HG03442 (cell line): ENCODE data around the gene NR3C2.

ENCODE experiments used
- ATAC-seq: cut with Tn5 transposase; IDR thresholded peaks from one replicate; pipeline ENCODE4 v1.9.1; 2021; ENCODE audit warnings: mild to moderate bottlenecking, moderate library complexity; ENCODE audit not compliant: unreplicated experiment

Gene NR3C2

DNA sequence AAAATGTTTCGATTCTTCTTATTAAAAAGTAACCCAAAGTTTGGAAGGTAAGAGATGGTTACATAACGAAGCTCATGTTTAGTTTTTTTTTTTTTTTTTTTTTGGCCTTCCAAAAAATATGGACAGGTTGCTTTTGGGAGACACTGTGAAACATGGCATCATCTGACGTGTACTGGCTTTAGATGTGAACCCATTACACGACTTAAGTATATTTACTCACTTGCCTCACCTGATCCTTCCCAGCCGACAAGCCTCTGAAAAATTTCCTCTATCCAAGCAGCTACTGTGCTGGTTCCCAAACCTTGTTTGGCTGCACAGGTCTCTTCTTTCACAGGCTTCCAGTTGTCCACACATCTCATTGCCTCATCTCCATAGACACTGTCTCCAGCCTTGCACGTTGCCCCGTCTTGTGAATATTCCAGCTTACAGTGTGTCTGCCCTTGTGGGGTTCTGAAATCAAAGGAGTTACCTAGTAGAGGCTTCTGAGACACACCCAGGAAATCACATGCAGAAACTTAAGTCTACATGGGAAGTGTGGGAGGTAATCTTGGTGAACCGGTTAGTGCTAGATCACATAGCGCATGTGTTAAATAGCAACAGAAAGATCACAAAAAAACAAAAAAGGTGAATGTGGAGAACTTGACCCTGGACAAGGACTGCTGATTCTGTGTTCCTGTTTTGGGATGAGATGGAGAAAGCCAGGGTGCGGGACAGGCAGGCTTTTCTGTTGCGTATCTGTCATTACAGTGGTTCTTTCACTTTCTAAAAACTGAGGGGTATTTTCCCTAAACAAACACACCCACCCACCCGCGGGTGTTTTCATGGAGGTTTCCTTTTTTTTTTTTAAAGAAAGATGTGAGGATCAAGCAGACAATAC is 381.7 kb downstream of the NR3C2 start:
- no peak for ATAC-seq

DNA sequence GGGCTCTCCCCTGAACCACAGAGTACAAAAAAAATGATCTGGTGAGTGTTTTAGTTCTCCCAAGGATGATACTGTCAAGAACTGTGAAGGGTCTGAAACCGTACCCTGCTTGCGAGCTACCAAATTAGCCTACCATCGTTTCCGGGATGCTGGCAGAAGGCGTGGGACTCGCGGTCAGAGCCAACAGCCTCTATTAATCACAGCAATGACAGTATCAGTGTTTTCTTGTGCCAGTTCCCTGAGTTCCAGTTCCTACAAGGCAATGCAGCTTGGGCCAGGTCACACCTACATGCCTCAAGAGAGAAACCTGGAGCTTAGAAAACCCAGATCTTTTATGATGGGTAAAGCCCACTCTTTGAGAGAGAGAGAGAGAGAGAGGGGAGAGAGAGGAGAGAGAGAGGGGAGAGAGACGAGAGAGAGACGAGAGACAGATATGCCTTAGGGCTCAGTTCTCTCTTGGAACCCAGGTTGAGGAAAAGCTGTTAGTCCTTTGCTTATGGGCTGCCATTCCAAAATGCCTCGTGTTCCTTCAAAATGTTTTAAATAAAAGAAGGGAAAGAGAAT is 382.5 kb downstream of the NR3C2 start:
- peak; percentile 15 for ATAC-seq

DNA sequence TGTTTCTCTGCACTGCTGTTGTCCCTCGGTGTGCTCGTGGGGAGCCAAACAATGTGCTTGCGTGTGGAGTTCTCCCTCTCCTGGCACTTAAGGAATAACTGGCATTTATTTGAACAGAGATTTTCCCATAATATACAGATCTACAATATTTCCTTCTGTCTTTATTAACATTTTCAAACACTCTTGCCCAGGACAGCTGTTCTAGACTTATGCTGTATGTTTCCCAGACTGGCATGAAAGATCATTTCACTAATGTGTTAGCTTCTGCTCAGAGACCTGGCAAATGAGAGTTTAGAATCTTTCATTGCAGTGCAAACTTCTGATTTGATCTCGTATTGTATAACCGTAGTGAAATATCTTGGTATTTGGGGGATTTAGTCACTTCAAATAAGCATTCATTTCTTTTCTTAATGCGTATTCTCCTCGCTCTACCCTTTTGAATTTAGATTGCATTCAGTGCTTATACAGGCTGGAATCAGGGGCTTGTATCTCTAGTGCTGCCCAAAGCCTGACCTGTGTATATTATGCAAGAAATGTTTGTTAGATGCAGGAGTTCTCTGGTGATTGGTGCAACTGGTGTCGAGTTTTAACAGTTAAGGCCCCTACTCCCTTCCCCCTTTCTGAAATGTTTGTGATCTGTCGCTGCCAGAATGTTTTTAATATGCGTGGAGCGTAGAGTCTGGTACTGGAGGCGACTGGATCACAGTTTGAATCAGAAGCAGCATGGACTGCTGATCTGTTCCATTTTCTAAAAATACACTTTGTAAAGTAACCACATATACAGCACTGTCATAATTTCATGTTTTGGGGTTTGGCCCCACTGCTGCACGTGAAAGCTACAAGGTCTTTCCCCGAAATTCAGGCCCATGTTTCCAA is 384.0 kb downstream of the NR3C2 start:
- ATAC-seq = no peak

DNA sequence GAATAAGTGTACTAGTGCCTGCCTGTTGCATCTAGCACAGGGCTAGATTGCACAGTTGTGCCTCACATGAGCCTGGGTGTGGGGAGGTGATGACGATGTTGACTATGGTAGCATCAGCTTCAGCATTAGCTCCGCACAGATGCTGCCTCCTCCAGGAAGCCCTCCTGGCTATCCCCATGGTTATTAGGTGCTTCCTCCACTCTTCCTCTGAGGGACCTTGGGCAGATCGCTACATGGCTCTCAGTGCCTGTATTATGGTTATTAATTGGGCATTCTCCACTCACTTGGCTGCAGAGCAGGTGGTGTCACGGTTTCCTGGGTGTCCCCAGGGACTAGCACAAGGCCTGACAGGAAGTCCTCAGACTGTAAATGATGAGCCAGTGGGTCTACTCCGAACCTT is 384.7 kb downstream of the NR3C2 start:
- ATAC-seq = peak; percentile 39

DNA sequence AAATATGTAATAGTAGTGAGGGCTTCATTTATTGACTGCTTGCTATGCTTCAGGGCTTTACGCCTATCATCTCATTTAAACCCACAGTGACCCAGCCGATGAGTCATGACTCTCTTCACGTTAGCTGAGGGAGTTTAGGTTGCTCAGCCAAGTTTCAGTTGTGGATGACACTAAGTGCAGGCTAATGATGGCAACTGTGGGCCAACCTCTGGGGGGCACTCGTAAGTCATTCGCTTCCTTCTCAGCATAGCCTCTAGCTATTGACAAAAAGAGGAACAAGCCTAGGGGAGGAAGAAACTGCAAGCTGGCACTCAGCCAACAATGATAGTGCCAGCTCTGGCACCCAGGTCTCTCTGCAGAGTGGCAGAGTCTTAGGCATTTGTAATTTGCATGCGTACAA is 385.3 kb downstream of the NR3C2 start:
- peak; percentile 86 for ATAC-seq

DNA sequence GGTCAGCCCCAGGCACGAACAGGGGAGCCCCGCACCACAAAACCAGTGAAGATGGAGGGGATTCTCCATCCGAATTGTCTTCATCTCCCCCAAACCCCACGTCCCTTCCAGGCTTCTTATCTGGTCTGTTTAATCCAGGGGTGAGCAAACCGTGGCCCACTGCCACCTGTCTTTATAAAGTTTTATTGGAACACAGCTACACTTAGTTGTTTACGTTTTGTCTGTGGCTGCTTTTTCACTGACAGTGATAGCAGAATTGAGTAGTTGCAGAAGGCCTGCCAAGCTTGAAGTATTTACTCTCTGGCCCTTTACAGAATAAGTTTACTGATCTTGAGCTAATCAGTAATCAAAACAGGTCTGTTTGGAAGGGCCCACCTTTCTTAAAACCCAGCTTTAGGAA is 386.4 kb downstream of the NR3C2 start:
- no peak for ATAC-seq

DNA sequence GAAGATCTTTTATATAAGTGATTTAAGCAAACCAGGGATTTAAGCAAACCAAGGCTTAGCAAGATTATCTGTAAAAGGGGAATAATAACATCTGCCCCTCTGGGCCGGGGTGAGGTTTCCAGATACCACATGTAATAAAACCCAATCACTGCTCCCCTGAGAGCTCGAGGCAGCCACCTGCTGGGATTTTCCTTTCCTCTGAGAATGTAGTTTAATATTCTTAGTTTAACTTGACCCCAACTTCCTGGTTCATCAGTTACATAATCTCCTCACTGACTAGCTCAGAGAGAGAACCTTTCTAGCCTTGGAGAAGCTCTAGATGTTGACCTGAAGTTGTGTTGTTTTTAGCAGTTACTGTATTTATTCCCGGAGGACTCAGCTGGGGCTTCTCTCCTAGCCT is 387.9 kb downstream of the NR3C2 start:
- ATAC-seq = no peak

DNA sequence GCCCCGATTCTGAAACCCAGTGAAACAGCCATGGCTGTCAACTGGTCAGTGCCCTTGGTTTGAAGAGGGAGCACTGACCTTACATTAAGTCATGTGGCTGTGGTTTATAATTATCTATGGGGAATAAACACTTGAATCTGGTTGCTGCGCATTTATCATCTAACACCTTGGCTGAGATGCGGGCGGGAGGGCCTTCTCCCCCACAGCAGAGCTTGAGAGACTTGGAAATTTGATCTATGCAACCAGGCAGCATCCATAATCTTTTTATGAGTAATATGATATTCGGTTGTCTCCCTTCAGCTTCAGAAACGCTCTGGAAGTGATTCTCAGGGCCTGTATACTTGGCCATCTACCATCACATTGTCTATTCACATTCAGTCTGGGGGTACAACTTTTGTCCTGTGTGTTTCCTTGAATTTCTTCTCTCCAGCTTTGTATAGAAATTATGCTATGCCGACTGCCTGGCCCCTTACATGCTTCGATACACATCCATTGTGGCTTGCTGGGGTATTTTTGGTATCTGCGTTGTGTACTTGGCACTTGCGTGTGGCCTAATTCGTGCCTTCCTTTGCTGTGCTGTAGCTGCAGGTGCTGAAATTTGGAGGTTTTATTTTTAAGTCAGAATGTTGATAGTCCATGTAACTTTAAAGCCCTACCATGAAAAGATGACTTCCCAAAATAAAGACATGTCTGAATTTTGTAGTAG is 388.8 kb downstream of the NR3C2 start:
- ATAC-seq = no peak

DNA sequence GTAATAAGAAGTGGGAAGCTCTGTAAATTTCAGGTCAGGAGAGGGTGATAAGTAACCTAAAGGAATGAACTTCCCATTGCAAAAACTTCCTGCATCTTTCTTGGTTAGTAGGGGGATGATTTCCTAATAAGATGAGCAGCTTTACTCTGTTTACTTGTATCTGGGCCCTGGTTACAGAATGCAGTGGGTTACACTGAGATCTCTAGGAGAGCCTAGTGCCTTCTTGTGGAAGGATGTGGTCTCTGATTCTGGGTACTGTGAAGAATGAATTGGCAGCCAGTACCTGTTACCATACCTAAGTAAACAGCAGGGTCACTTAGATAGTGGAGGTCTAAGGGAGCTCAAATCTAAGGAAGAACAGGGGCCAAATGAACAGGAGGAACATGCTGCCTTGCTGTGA is 389.8 kb downstream of the NR3C2 start:
- ATAC-seq = no peak

DNA sequence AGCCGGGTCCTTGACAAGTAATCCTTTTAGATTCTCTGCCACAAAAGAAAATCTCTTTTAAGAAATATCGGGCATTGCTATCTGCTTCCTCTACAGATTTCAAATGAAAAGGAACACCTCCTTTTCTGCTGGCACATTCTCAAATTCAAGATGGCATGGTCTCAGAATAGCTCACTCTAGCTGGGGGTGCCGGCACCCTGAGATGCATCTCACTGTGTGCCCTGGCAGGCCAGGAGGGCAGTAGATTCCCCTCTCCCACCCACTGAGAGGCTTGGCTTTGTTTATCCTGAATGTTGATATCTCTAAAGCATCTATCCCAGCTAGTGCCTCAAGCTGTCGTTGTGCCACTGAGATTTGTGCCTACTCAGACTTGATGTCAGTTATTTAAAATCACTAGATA is 390.8 kb downstream of the NR3C2 start:
- no peak for ATAC-seq

DNA sequence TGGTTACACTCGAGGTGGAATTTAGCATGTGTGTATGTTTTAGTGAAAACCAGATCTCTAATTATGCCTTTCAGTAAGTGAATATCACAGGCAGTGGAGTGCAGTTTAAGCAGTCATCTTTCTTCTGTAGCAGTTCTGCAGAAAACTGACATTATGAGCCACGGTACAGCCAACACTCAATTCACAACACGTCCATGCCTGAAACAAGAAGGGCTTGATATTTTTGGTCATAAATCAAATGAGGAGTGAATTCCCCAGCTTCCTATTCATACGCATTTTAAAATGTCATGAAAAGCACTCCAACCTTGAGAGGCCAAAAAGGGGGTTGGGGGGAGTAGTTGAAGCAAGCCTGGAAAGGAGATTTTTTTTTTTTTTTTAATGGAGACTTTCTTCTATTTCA is 393.6 kb downstream of the NR3C2 start:
- ATAC-seq = no peak

DNA sequence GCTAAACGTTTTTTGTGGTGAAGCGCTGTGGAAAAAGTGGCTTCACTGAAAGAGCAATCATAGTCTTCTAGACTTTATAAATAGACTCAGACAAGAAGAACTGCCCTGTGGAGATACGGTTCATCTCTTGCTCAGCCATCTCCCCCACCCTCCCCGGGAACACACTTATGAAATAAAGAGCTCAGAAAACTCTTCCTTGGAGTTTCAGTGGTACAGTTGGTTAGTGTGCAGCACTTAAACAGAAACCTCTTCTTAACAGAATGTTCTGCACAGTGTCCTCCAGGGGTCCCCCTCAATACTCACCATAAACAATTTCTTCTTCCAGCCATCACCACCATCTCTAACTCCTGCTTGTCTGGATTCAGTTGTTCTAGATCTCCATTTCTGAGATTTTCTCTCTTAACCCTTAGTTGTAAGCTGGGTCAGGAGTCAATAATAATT is 397.3 kb downstream of the NR3C2 start:
- peak; percentile 94 for ATAC-seq

DNA sequence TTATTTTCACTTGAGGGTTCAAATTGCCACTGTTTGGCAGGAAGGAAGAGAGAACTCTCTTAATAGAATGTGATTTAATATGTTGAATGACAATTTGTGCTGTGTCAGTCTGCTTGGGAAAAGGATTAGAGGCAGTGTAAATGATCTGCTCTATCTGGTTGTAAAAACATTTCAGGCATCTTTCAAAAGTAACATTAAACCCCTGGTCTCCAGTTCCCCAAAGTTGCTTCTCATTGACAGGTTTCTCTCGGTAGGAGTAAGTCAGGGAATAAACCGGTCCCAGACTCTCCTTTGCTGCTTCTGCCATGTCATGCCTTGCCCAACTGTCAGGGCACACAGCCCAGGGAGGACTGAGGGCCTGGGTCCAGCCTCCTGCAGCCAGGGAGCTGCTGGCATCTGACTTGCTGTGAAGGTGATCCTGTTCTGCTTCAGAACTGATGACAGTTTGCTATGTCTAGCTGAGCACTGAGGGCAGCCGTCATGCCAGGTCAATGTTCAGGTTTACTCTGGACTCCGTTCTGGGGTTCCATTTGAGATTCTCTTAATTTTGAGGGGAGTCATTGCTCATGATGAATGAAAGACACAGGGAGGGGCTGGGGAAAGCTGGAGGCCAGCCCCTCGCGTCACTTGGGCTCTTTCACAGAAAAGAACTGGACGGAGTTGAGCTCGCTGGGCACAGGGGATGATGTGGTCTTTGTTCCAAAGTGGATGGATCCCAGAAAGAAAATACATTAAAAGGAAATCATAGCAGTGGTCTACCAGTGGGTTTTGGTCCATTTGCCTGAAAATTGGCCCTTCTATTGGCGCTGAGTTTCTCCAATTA is 397.9 kb downstream of the NR3C2 start:
- peak; percentile 12 for ATAC-seq

DNA sequence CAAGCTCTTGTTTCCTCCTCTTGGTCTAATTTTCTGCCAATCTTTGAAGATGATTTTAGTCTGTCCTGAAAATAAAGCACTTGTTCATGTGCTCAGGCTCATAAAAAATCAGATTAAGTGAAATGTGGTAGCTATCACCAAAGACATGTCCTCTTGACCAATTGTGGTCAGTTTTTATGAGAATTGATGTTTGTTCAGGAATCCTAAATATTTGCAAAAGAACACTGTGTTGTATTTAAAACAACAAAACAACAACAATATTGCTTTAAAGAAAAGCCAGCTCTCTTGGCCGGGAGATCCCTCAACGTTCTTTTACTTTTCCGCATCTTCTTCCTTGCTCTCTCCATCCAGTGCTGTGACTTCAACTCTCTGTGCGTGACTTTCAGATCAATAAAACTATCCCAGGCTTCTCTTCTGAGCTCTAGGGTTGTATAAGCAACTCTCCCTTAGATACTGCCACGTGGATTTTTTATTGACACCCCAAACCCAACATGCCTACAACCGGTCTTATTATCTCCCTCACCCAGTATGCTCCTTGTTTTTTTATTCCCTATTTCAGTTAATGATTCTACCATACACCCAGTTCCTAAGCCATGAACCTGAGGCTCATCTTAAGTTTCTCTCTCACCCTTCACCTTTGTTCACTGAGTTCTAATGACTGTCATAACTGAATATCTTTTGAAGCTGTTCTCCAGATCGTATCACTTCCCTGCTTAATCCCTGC is 400.4 kb downstream of the NR3C2 start:
- ATAC-seq = no peak

DNA sequence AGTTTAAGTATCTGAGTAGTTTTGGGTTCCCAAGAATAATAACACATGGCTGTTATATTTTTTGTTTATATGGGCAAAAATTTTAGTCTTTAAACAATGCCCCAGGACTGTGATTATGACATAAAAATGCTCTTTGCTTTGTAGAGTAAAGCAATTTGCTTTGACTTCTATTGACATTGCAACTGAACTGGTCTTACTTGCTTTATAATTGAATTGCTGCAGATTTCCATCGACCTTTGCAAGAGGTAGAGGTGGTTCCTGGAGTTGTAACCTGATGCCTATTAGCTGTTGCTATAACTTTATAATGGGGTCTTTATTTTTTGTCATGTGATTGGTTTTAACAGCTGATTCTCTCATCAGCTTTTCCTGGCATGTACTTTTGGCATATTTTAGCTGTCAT is 407.4 kb downstream of the NR3C2 start:
- no peak for ATAC-seq

DNA sequence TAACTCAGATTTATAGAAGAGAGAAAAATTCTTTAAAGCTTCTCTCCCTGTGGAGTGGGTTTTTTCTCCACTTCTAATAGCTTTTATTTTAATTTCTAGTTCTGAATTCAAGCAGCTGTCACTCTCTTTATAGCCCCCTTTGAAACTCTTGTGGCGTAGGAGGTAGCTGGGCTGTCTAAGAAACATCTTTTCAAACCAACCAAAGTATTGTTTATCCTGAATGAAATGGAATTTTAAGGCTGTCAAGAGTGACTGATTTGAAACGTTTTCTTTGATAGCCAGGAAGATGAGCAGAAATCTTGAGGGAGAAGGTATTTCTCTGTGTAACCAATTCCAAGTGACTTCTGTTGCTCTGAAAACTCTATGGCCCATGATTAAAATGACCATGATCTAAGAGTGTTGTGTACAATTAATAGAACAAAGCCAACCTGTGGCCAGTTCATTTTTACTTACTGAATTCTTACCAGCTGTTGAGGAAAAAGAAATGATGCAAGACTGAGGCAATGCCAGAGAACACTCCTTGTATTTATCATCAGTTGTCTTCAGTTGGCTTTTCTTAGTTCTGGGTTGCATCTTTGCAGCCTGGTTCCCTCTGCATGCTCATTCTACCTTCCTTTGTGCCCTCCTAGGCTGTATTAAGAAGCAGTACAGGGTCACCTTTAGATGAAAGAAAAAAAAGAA is 411.9 kb downstream of the NR3C2 start:
- ATAC-seq = no peak

DNA sequence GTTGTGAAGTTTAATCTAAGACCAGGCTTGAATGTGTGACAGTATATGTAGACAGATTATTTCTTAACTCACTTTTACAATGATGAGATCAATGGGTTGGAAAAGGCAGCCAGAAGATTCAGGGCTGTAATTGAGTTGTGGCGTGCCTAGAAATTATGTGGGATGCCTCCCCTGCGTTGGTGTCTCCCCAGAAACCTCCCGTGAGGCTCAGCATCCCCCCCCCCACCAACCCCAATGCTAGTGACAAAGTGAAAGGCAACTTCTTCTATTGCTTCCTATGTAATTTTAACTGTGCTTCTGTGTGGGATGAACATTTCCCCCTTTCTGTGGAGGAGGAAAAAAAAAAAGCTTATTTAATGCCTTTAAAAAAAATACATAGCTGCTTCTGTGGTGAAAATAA is 412.4 kb downstream of the NR3C2 start:
- no peak for ATAC-seq
